Measurements from ENCODE around the gene SIAH3. TPM values are rescaled to one million over a fixed set of nuclear protein-coding genes. Genes with fewer than 3 reads are reported as not detected.

SIAH3 gene
- total RNA-seq, 1 experiment from 2014 or later, result not detected

- Histone ChIP-seq H3K27me3 (ENCODE audit: insufficient read depth, low read length) (peaks cover 18% of the 10 kb centered on the region), H2AFZ (ENCODE audit: low read depth, low read length, poor library complexity, severe bottlenecking) (no peak overlapping the region), H3K9ac (ENCODE audit: low read length) (no peak overlapping the region), H3K9me3 (ENCODE audit: control insufficient read depth in 1 of 2, insufficient read depth in 1 of 2, low read depth in 1 of 2, low read length in 2 of 2) (no peaks in the 10 kb centered on the region), H3K4me3 (replicated peaks in 1 of 2; ENCODE audit: low read depth in 1 of 2, low read length in 2 of 2) (no peak overlapping the region), H3K4me1 (ENCODE audit: control insufficient read depth in 1 of 2, insufficient read depth in 2 of 2, low read length in 2 of 2) (peaks cover 2 to 6% of the 10 kb centered on the region in 2 experiments; a peak in 2 of 4 replicates), H4K20me1 (ENCODE audit: insufficient read depth) (no peaks in the 10 kb centered on the region), H3K36me3 (ENCODE audit: control insufficient read depth in 1 of 2, insufficient read depth in 2 of 2, low read length in 2 of 2) (no peaks in the 10 kb centered on the region), H3K9me2 (ENCODE audit: insufficient read depth) (no peaks in the 10 kb centered on the region), H3K79me2 (ENCODE audit: insufficient read depth, low read length) (no peaks in the 10 kb centered on the region), H3K27ac (ENCODE audit: low read depth, low read length) (no peak overlapping the region), H3K4me2 (ENCODE audit: low read length) (no peak overlapping the region)
- DNase-seq (ENCODE audit: low read depth, low spot score) (no peak), ATAC-seq (no peak)
- ChIA-PET CTCF (no interaction called here), POLR2A (no interaction called here), RAD21 (ENCODE audit: low non-redundant PET in 1 of 2, low total read pairs in 2 of 2, uncharacterized antibody in 2 of 2, unreplicated experiment in 2 of 2) (no interaction called here)
- intact Hi-C loops (cut with micrococcal nuclease), result no loop called here
- BruUV-seq (replicated peaks), result no TSS peak
- TF ChIP-seq ZFX (IDR thresholded peaks at IDR 0.05) (no peak), MAX (IDR thresholded peaks at IDR 0.05) (no peak), CBX3 (IDR thresholded peaks at IDR 0.05; ENCODE audit: low read depth) (no peak), SRF (IDR thresholded peaks at IDR 0.05; ENCODE audit: low read depth) (no peak), JUND (IDR thresholded peaks at IDR 0.05) (no peak), ZNF274 (IDR thresholded peaks at IDR 0.05; ENCODE audit: low read depth, low read length) (no peak), YY1 (IDR thresholded peaks at IDR 0.05; ENCODE audit: extremely low read depth, insufficient replicate concordance, low read depth, low read length) (no peak), ATF3 (IDR thresholded peaks at IDR 0.05) (no peak), EZH2 (IDR thresholded peaks at IDR 0.05) (no peak), CEBPB (IDR thresholded peaks at IDR 0.05; ENCODE audit: low read depth) (no peak), EGR1 (IDR thresholded peaks at IDR 0.05; ENCODE audit: low read depth) (no peak), ZBTB33 (IDR thresholded peaks at IDR 0.05; ENCODE audit: extremely low read depth, insufficient replicate concordance, low read length) (no peak), POLR2A (IDR thresholded peaks at IDR 0.05; ENCODE audit: borderline replicate concordance, extremely low read depth, insufficient read depth, insufficient read length) (no peak)
Observed at GRCh38 chr13:45852494-45852893, 941 bp upstream of the SIAH3 start.
